DMS153 treated with DMSO at 0.1 percent for 48 hours (cell line): ENCODE measurements around the gene SMIM10L1.

ENCODE experiments used
- DNase-seq: peaks from one replicate; lab custom pipeline; 2025; ENCODE audit not compliant: unreplicated experiment; lab: John Stamatoyannopoulos, UW

The SMIM10L1 gene

DNA sequence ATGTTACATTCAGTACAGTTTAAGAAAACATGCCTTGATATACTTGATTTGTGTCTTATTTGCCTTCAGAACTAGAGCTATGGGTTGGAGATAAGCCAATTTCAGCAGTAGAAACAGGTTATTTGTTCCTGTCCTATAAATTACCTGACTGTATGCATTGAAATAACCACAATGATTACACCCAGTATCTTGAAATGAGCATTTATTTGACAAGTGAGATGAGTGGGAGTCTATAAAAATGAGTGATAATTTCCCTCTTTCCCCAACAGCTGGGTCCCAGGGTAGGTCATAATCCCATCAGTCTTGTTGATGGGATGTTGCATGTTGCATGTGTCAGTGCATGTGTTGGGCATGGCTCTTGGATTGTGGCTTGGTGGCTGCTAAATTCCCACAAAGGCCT lies 12.0 kb downstream of the SMIM10L1 start:
- peak; percentile 29 for DNase-seq

DNA sequence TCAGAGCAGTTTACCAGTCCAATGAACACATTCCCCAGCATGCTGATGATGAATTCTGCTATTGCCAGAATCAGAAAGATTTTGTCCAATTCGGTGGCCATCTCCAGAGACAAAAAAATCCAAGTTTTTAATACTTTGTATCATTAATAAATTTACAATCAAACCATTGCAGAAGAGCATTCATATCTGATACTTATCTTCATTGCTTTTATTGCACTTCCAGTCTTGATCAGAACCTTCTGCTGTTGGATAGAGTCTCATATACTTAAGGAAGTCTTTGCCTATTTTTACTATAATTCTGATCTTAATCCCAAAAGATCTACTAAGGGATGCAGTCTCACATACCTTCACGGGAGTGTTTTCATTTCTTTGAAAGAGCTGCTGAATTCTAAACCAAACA lies 15.8 kb downstream of the SMIM10L1 start, which contains the start of gene TAS2R42:
Gene TAS2R42, minus strand, starts transcription at position 101 of the 400 bp plus-strand sequence. Its CDS starts 0 bp downstream, at position 101.
- no peak for DNase-seq

DNA sequence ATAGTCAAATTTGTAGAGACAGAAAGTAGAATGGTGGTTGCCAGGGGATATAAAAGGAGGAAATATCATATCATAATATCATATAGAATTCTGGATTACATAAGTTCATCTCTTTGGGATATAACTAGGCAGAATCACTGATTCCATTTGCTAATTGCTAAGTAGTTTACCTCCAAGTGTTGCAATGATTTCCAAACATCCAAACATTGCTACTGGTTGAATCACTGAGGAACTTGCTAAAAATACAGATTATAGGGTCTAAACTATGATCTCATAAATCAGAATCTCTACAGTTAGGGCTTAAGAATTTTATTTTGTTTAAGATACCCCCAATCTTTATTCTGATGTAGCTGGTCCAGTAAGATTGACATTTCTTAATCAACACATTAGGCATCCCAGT lies 31.8 kb downstream of the SMIM10L1 start:
- DNase-seq: no peak

DNA sequence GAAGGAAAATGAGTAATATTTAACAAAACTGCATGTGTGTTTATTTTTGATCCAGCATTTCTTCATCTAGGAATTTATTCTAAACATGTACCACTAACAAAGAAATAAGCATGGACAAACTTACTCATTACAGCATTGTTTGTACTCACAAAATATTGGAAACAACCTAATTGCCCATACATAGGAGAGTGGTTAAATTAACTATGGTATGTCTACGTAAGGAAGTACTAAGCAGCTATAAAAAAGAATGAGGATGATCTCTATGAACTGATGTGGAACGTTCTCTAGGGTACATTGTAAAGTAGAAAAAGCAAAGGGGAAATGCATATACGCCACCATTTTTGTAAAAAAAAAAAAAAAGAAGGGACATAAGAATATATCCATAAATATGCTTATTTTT lies 33.2 kb downstream of the SMIM10L1 start:
- no peak for DNase-seq

DNA sequence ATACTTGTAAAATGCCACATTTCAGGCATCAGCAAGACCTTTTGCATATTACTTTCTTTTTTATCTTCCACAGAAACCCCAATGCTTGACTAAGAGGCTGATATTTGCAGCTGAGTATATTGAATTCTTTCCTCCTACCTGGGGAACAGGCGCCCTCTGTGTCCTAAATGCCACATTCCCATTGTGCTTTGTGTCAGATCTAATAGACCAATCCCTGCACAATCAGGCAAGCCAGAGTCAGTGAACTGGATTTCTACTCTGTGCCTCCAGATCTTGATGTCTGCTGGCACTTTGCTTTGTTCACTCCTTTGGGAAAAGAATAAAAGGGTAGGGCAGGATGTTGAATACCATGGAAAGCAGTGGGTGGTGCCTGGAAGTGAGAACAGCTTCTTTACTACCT lies 38.1 kb downstream of the SMIM10L1 start:
- no peak for DNase-seq
